Measurements from ENCODE around the gene TMC6.
"Not testable (repeated sequence)": the region's sequence is repeated elsewhere in the genome, so short reads cannot be mapped to it uniquely, and the experiment has no call there.

TMC6 gene

GRCh38 chr17:78107976-78108725 is 20.4 kb downstream of the TMC6 start:
- no peak for DNase-seq

GRCh38 chr17:78107457-78107856 is 21.1 kb downstream of the TMC6 start:
- no peak for DNase-seq

- DNase-seq = no peak
Measured at GRCh38 chr17:78106211-78106610, 22.3 kb downstream of the TMC6 start.

- peak; percentile 38 for DNase-seq
Measured at GRCh38 chr17:78105551-78105950, 23.0 kb downstream of the TMC6 start.

- DNase-seq = peak; percentile 22
Measured at GRCh38 chr17:78105101-78105500, 23.5 kb downstream of the TMC6 start.

GRCh38 chr17:78104540-78104941 is 24.0 kb downstream of the TMC6 start:
- DNase-seq = no peak

GRCh38 chr17:78103311-78103710 is 25.2 kb downstream of the TMC6 start:
- DNase-seq = no peak

GRCh38 chr17:78101542-78101941 is 27.0 kb downstream of the TMC6 start:
- no peak for DNase-seq

GRCh38 chr17:78101112-78101511 is 27.4 kb downstream of the TMC6 start:
- DNase-seq = no peak

GRCh38 chr17:78096093-78096492 is 32.5 kb downstream of the TMC6 start:
- no peak for DNase-seq

GRCh38 chr17:78095035-78095434 is 33.5 kb downstream of the TMC6 start:
- DNase-seq = no peak

GRCh38 chr17:78092794-78093324 is 35.7 kb downstream of the TMC6 start:
- DNase-seq = no peak

GRCh38 chr17:78089576-78090281 is 38.8 kb downstream of the TMC6 start:
- no peak for DNase-seq

- no peak for DNase-seq
Measured at GRCh38 chr17:78088529-78088928, 40.0 kb downstream of the TMC6 start.

GRCh38 chr17:78086740-78087139 is 41.8 kb downstream of the TMC6 start:
- DNase-seq = no peak

- DNase-seq = peak; percentile 88
Measured at GRCh38 chr17:78082988-78083387, 45.6 kb downstream of the TMC6 start.

GRCh38 chr17:78082355-78082872 is 46.1 kb downstream of the TMC6 start:
- DNase-seq = not testable (repeated sequence)

- no peak for DNase-seq
Measured at GRCh38 chr17:78081551-78081950, 47.0 kb downstream of the TMC6 start.

- DNase-seq = no peak
Measured at GRCh38 chr17:78079253-78079652, 49.3 kb downstream of the TMC6 start.

- no peak for DNase-seq
Measured at GRCh38 chr17:78075545-78075944, 53.0 kb downstream of the TMC6 start.

- DNase-seq = no peak
Measured at GRCh38 chr17:78075011-78075410, 53.5 kb downstream of the TMC6 start.

- DNase-seq = no peak
Measured at GRCh38 chr17:78072961-78073360, 55.6 kb downstream of the TMC6 start.

GRCh38 chr17:78069695-78070094 is 58.9 kb downstream of the TMC6 start:
- DNase-seq = no peak

- DNase-seq = not testable (repeated sequence)
Measured at GRCh38 chr17:78066976-78067375, 61.6 kb downstream of the TMC6 start.
